Bronchus fibroblast of lung (primary cell): ENCODE data around the gene CARM1. TPM values are rescaled to one million over a fixed set of nuclear protein-coding genes. Genes with fewer than 3 reads are reported as not detected.

Experiments used
- total RNA-seq: library from RNA; depleted of rRNA; stranded (reverse); fragments of >200 nt; gene quantifications from 2 replicates; pipeline ENCODE4 v1.2.3, GENCODE V29; 2015

Gene CARM1
- total RNA-seq: 41.0 and 43.9 TPM in 2 replicates

GRCh38 chr19:10870955-10871603 is at the start of gene CARM1:
TSS of gene CARM1 (plus strand) at chr19:10871553. CDS start at chr19:10871703, 150 bp downstream.

GRCh38 chr19:10835754-10836478 is 35.4 kb upstream of the CARM1 start, which contains the start of gene TMED1:
TSS of gene TMED1 (minus strand) at chr19:10836212. CDS start at chr19:10836191, 21 bp downstream.

GRCh38 chr19:10848230-10848856 is 23.0 kb upstream of the CARM1 start, which contains the start of gene C19orf38:
TSS of gene C19orf38 (plus strand) at chr19:10848415. CDS start at chr19:10848509, 94 bp downstream.

DNA sequence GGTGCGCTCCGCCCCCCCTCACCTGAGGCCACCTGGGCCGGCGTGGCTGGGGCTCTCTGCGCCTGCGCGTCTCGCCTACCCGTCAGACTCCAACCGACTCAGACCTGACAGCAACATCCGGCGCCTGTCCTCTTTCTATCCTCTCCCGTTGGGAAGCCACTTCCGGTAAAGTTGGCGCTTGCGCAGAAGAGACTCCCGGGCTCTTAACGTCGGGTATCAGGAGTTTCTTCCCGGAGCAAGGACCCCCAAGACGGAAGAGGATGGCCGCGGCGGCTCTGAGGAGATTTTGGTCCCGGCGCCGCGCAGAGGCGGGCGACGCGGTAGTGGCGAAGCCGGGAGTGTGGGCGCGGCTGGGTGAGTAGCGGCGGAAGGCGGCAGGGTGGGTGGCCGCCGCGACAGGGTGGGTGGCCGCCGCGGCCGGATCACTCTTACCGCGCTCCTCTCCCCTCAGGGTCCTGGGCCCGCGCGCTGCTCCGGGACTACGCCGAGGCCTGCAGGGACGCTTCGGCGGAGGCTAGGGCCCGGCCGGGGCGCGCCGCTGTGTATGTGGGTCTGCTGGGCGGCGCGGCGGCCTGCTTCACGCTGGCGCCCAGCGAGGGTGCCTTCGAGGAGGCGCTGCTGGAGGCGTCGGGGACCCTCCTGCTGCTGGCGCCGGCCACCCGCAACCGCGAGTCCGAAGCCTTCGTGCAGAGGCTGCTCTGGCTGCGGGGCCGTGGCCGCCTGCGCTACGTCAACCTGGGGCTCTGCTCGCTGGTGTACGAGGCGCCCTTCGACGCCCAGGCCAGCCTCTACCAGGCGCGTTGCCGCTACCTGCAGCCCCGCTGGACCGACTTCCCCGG is 57.4 kb downstream of the CARM1 start, which contains the start of the genes TIMM29 and YIPF2:
Gene TIMM29, plus strand, starts transcription at position 249 of the 839 bp plus-strand sequence. Its CDS starts 12 bp downstream, at position 261.
Gene YIPF2, minus strand, starts transcription at position 77 of the 839 bp plus-strand sequence. CDS start 229 bp downstream, outside the sequence.

DNA sequence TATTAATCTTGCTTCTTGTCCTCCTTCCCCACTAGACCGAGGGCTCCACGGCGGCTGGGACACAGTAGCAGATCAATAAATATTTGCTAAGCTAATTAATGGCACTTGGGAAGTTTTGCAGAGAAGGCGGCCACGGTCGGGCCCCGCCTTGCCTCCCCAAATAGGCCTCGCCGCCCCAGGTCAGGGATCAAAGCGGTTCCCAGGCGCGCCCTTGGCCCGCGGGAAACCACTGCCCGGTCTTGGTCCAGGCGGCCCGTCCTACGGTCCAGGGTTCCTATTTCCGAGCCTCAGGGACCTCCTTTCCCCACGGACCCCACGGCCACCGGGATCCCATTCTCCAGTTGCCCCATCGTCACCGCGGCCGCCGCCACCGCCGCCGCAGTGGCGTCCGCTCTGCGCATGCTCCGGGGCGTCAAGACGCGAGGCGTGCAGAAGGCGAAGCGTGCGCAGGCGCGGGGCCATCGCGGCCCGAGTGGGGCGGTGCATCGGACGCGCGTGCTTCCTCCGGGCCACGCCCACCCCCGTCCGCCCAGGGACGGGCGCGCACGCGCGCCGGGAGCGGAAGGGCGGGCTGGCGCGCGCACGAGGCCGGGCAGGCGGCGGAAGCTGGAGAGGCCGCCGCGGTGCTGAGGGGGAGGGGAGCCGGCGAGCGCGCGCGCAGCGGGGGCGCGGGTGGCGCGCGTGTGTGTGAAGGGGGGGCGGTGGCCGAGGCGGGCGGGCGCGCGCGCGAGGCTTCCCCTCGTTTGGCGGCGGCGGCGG is 89.1 kb downstream of the CARM1 start, which contains the start of gene SMARCA4:
Gene SMARCA4, plus strand, starts transcription at position 717 of the 759 bp plus-strand sequence. CDS start 23,122 bp downstream, outside the sequence.

Other genes with a start within 250 kb of the CARM1 start
- 56.5 and 65.3 TPM in 2 replicates for gene SLC44A2, start 246.0 kb upstream of the CARM1 start, total RNA-seq
- 122 and 140 TPM in 2 replicates for gene ILF3, start 217.2 kb upstream of the CARM1 start, total RNA-seq
- gene QTRT1, start 170.1 kb upstream of the CARM1 start, total RNA-seq: 26.7 and 28.7 TPM in 2 replicates
- 67.2 and 70.8 TPM in 2 replicates for gene DNM2, start 153.5 kb upstream of the CARM1 start, total RNA-seq
- gene TMED1, start 35.3 kb upstream of the CARM1 start, total RNA-seq: 48.3 and 52.6 TPM in 2 replicates
- 0.15 and 0.17 TPM in 2 replicates for gene C19orf38, start 23.1 kb upstream of the CARM1 start, total RNA-seq
- 83.4 and 94.5 TPM in 2 replicates for gene YIPF2, start 57.1 kb downstream of the CARM1 start, total RNA-seq
- 23.9 and 30.0 TPM in 2 replicates for gene TIMM29, start 57.3 kb downstream of the CARM1 start, total RNA-seq
- 85.2 and 97.4 TPM in 2 replicates for gene SMARCA4, start 89.5 kb downstream of the CARM1 start, total RNA-seq
- gene LDLR, start 217.9 kb downstream of the CARM1 start, total RNA-seq: 266 and 278 TPM in 2 replicates